Stimulated activated naive CD8-positive, alpha-beta T cell treated with anti-CD3 and anti-CD28 coated beads, Interleukin-15, Interleukin-2, amounts not matched to agents 100 U/mL and 50 U/mL, for 24 hours (primary cell): ENCODE measurements around the gene FUT6.

Experiments
- ATAC-seq: fragments of 150-1000 bp; cut with Tn5 transposase; one replicate; pipeline ENCODE4 v1.10.0; 2021
- DNase-seq: peaks from one replicate; pipeline ENCODE4 v3.0.0; 2021

The FUT6 gene

DNA sequence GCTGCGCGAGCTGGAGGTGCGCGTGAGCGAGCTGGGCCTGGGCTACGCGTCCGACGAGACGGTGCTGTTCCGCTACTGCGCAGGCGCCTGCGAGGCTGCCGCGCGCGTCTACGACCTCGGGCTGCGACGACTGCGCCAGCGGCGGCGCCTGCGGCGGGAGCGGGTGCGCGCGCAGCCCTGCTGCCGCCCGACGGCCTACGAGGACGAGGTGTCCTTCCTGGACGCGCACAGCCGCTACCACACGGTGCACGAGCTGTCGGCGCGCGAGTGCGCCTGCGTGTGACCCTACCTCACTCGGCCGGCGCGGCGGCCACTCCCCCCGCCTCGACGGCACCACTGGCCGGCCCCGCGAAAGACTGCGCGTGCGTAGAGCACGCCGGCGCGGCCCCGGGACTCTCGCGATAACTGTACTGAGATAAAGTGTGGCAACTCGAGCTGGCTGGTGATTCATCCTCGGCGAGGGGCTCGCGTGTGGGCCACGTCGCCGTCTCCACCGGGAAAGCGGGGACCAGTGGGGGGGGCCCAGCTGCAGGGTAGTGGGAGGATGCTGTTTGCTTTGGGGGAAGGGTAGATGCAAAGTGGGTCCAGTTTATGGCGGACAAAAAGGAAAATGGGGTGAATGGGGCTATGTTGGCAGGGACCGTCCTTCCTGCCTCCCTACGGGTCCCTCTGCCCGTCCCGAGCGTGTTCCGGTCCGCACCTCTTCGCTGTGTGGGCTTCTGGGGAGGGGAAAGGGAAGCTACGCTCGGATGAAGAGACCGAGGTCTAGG, 11.4 kb downstream of the FUT6 start:
- peak; percentile 79 for ATAC-seq
- peak; percentile 96 for DNase-seq

DNA sequence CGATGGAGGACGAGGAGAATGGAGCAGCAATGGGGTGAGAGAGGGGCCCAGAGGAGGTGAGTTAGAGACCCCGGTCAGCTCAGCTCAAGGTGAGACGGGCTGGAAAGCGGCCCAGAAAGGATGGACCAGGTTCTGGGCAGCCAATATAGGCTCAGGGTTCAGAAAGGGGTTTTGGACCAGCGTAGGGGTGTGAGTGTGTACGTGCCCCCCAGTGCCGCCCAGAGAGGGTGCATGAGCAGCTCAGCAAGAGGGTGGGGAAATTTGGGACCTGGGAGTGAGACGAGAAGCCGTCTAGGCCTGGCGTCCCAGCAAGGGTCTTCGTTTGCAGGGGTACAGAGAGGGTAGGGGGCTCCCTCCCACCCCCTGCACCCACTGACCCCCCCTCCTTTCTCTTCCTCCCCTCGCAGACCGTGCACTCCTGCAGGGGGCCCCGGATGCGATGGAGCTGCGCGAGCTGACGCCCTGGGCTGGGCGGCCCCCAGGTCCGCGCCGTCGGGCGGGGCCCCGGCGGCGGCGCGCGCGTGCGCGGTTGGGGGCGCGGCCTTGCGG, 12.1 kb downstream of the FUT6 start:
- no peak for DNase-seq

DNA sequence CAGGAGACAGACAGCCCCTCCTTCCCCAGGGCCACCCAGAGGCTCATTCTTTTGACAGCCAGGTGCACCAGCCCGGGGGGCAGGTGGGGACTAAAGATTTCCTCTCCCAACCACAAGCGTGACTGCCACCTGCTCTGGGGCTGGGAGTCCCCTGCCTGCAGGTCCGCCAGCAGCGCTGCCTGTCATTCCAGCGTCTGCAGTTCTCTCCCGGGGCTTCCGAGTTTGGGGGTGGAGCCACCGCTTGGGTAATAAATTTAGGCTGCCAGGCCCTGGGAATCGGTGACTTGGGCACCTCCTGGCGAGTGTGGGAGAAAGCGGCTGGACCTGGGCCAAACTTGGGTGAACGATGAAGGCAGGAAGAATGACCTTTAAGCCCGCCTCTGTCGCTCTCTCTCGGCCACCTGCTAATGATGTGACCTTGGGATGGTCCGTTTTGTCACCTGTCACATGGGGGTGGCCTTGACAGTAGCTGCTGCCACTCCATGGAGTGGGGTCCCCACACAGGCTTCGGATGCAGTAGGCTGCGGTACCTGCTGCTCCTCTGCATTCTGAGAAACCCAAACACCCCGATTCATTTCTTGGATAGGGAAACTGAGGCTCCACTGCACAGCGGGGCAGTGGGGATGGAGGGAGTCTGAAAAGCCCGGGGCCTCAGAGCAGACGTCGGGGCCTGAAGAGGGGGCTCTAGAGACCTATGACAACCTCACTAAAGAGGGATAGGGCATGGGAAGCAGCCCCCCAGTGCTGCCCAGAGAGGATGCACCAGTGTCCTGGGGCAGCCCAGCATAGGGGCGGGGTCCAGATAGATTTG, 12.8 kb downstream of the FUT6 start:
- ATAC-seq (no peak), DNase-seq (peak; percentile 34)

More for the DNA sequence above, 12.1 kb downstream of the FUT6 start:
- no peak for ATAC-seq

DNA sequence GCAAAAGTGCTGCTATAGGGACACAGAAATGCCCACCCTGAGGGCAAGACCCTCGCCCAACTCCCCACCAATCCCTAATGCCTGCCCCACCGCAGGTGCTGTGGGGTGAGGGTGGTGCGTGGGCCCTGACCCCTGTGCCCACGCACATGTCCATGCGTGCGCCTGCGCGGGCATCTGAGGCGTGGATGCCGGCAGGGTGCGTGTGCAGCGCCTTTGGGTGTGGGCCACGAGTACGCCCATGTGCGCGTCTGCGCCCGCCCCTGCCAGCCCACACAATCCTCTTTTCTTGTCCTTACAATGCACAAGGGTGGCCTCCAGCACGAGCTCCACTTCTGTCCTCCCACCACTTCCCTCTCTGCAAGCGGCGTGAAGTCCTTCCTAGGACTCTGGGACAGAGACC, 14.3 kb downstream of the FUT6 start:
- ATAC-seq (no peak), DNase-seq (no peak)

DNA sequence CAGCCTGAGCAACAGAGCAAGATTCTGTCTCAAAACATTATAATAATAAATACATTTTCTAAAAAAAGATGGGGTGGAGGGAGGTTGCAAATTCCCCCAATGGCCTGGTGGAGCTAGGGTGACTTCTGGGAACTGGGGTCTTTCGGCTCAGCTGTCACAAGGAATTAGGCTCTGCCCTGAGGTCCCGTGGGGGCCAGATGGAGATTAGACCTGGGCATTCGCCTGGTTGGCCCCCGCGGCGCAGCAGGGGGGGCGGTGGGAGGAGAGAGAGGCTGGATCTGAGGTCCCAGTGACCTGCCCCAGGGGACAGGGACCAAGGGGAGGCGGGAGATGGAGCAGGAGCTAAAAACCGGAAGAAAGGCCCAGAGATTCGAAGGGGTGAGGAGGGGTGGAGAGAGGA, 14.8 kb downstream of the FUT6 start:
- ATAC-seq (no peak), DNase-seq (no peak)

DNA sequence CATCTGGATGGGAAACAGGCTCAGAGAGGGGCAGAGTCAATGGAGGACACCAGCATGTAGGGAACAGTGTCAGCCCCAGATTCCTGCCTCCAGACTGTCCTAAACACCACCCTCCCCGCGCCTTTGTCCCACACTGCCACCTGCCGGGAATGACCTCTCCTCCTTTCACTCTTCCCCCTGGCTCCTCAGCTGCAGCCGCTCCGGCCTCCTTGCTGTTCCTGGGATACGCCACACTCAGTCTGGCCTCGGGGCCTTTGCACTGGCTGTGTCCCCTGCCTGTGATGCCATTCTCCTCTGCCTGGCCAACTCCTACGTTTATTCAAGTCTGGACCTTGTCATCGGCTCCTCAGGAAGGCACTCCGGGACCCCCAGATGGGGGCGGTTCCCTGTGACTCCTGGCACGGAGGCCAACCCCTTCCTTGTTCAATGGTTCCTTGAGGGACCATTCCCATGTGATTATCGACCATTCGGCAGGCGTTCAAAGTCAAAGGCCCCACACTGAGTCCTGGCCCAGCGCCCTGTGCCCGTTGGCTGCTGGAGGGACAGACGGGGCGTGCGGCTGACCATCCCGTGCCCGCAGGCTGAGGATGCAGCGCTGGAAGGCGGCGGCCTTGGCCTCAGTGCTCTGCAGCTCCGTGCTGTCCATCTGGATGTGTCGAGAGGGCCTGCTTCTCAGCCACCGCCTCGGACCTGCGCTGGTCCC, 15.8 kb downstream of the FUT6 start:
- no peak for ATAC-seq
- DNase-seq, result no peak

DNA sequence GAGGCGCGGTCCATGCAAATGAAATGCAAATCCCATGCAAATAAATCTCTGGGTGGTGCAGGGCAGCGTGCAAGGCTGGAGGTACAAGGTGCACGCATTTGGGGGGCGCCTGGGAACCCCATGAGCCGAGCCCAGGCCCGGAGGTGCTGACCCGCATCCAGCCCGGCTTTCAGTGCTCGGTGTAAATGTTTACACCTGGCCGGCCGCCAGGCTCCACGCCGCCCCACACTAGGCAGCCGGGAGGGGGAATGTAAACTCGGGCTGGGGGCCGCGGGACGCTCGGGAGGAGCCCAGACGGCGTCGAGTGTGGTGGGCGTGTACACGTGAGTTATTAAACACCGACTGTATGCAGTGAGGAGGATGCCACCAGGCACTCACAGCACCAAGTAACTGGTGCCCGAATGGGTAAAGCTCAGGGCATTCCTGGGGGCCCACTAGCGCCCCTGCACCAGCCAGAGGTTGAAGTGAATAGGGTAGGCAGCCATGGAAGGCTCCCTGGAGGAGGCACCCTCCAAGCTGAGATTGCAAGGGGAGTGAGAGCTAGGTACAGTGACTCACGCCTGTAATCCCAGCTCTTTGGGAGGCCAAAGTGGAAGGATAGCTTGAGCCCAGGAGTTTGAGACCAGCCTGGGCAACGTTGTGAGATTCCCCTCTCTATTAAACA, 17.2 kb downstream of the FUT6 start:
- ATAC-seq, result no peak
- DNase-seq, result no peak

DNA sequence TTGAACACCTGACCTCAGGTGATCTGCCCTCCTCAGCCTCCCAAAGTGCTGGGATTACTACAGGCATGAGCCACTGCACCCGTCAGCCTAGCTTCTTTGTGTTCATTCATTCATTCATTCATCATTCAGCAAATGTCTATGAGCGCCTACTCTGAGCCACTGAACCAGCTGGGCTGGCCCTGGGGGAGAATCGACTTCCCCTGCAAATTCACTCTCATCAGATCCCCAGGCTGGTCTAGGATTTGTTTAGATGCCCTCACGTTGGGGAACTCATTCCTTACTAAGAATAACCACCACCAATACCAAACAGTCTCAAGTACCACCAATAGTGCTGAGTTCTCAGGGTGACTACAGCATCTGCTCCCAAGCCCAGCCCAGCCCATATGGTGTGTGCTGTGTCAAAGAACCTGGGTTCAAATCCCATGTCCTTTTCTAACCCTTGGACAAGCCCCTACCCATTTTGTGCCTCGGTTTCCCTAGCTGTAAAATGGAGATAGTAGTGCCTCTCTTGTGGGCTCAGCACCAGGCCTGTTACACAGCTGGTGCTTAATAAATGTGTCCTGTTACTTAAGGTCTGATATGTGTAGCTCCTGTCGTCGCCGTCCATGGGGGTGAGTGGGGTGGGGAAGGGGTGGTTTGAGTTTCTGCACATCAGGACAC, 17.9 kb downstream of the FUT6 start:
- ATAC-seq (no peak), DNase-seq (no peak)

DNA sequence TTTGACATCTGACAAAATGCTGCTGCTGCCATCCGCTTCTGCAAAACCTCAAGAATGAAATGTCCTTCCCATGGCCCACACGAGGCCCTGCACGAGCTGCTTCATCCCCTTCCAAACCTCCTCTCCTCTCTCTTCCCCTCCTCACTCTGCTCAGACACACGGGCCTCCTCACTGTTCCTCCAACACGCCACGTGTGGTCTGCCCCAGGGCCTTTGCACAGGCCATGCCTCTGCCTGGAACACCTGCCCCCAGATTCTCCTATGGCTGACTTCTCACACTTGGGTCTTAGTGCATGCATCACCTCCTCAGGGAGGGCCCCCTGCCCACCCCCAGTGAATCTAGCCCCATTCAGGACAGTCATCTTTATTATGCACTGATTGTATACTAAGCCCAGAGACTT, 18.7 kb downstream of the FUT6 start:
- no peak for DNase-seq
- no peak for ATAC-seq

DNA sequence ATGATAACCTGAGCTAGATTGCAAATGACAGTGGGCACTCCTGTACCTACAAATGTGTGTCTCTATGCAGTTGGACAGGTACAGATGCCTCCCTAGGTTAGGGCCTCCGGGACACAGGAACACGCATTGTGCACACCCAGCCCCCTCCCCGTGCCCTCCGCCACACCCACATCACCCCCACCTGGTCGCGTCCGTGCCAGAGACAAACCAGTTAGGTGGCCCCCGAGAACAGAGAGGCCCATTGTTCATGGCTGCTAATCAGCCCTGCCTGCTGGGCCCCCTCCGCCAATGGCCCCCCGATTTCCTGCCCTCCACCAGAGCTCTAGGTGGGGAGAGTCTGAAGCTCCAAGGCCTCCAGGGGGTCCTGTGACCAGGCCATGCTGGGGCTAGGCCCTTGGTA, 20.9 kb downstream of the FUT6 start:
- ATAC-seq (no peak), DNase-seq (no peak)

DNA sequence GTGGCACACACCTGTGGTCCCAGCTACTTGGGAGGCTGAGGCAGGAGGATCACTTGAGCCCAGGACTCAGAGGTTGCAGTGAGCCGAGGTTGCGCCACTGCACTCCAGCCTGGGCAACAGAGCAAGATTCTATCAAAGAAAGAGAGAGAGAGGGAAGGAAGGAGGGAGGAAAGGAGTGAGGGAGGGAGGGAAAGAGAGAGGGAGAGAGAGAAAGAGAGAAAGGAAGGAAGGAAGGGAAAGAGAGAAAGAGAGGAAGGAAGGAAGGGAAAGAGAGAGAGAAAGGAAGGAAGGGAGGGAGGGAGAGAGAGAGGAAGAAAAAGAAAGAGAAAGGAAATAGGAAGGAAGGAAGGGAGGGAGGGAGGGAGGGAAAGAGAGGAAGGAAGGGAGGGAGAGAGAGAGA, 22.3 kb downstream of the FUT6 start:
- DNase-seq (no peak), ATAC-seq (no peak)

DNA sequence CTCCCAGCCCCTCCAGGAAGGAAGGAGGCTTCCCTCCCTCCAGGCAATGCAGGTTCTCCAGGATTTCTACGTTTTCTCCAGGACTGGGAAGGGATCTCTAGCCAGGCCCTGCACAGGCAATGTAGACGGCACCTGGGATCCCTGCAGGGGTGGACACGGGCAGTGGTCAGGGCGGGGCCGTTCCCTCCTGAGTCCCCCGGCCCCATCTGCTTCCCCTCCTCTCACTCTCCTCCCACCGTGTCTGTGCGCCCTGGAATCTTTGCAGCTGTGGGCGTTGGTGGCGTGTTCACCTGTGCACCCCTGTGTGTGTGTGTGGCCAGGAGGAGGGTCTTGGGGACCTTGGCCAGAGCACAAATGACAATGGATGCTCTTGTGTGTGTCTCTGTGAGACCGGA, 24.7 kb downstream of the FUT6 start:
- DNase-seq, result no peak

DNA sequence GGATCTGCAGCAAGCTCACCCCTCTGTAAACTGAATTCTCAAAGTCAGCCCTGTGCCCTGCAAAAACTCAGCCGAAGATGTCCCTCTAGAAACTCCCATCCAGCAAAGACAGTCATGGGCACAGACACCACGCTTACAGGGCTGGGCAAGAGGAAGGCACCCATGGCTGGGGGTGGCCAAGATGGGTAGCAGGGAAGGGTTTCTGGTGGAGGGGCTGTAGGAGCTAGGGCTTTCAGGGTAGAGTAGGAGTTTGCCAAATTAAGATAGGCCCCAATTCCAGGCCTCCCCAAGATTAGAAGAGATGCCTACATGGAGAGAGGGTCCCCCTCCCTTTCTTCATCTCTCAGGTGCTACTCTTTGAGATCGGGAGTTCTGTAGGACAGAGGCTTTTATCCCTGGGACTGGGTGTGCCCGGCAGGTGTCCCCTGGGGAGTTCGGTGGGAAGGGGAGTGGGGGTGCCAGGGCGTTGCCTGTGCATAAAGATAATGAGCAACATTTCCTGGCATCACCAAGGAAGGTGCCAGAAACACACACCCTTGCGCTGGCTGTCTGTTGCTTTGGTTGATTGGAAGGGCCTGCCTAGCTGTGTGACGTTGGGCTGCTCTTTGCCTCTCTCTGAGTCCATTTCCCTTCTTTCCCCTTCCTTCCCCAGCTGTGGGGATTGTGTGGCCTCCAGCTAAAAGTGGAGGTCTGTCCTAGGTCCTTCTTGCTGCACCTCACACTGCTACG, 25.2 kb downstream of the FUT6 start:
- ATAC-seq, result no peak
- DNase-seq, result no peak

More for the DNA sequence above, 24.7 kb downstream of the FUT6 start:
- no peak for ATAC-seq

DNA sequence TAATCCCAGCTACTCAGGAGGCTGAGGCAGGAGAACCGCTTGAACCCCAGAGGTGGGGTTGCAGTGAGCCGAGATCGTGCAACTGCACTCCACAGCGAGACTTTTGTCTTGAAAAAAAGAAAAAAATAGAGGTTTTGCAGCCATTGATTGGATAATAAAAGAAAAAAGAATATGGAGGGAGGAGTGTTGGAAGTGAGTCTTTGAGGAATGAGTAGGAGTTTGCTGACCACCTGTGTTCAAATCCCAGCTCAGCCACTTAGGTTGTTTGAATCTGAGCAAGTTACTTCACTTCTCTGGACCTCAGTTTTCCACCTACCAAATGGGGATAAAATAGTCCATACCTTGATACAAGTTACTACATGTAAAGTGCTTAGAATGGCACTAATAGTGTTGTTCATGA, 28.4 kb downstream of the FUT6 start:
- no peak for DNase-seq
- ATAC-seq, result no peak

DNA sequence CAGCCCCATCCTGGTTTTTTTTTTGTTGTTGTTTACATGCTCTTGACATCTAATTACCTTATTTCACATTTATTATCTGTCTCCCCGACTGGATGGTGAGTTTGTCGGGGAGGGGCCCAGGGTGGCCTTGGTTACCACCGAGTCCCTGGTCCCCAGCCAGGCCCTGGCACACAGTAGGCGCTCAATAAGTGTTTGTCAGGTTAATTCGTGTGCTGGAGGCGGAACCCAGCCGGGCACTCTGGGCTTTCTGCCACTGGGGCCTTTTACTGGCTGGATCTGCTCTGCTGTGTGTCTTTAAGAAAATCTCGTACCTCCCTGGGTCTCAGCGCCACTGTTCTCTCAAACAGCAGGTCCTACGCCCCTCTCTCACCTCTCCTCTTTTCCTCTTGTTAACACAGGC, 30.0 kb downstream of the FUT6 start:
- DNase-seq (no peak), ATAC-seq (no peak)

DNA sequence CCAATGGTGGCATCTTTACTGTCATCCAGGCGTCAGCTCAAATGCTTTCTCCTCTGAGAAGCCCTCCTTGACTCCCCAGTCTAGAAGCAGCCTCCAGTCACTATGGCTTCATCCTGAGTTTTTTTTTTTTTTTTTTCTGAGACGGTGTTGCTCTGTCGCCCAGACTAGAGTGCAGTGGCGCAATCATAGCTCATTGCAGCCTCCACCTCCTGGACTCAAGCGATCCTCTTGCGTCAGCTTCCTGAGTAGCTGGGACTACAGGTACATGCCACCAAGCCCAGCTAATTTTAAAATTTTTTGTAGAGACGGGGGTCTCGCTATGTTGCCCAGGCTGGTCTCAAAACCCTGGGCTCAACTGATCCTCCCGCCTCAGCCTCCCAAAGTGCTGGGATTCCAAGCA, 30.4 kb downstream of the FUT6 start:
- DNase-seq (no peak), ATAC-seq (no peak)

DNA sequence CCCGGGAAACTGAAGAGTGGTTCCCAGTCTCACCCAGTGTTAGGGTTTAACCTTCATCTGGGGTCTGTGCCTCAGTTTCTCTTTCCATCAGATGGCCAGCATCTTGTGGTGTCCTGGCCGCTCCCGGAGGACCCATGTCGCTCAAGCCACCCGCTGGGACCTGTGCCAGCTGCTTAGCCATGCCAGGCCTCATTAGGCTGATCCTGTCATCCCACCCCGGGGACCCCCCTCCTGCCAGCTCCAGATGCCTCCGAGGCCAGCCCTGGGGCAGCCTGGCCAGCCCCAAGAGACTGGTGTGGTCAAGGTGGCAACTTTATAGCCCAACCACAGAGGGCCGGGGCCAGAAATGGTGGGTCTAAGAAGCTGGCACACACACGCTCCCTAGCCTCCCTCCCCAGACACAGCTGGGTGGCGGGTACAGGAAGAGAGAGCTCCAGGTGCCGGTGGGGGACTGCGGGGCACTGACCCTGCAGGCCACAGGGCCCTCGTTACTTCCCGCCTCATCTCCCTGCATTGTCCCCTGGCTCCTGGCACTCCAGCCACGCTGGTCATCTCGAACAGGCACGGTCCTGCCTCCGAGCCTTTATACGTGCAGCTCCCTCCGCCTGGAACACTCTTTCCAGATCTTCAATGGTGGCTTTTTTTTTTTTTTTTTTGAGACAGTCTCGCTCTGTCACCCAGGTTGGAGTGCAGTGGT, 31.2 kb downstream of the FUT6 start:
- no peak for ATAC-seq
- no peak for DNase-seq

DNA sequence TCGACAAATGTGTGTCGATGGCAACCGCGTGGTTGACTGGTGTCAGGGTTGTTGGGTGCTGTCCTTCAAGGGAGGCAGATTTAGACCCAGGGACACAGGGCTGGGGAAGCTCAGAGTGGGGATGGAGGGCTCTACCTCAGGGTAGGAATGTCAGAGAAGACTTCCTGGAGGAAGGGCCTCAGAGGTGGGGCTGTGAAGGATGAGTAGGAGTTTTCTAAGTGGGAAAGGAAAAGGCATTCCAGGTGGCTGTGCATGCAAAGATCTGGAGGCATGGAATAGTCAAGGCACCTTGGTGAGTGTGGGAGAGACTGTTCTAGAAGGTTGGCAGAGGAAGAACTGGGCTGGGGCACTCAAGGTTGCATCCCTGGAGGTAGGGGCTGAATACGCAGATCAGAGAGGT, 32.6 kb downstream of the FUT6 start:
- DNase-seq (no peak), ATAC-seq (no peak)

DNA sequence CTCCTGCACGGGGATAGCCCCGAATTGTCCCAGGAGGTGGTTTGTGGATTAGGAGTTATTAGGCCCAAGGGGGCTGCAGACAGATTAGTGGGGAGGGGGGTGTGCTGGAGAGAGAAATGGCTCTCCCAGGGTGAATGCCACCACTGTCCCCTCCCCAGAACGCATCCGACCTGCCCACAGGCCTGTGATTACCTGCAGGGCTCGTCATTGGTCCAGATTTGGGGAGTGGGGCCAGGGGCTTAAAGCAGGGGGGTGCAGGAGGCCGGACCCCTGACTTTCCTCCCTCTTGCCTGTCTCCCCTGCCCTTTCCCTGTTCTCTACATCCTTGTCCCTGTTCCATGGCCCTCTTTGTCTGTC, 33.4 kb downstream of the FUT6 start:
- no peak for ATAC-seq
- DNase-seq, result no peak

DNA sequence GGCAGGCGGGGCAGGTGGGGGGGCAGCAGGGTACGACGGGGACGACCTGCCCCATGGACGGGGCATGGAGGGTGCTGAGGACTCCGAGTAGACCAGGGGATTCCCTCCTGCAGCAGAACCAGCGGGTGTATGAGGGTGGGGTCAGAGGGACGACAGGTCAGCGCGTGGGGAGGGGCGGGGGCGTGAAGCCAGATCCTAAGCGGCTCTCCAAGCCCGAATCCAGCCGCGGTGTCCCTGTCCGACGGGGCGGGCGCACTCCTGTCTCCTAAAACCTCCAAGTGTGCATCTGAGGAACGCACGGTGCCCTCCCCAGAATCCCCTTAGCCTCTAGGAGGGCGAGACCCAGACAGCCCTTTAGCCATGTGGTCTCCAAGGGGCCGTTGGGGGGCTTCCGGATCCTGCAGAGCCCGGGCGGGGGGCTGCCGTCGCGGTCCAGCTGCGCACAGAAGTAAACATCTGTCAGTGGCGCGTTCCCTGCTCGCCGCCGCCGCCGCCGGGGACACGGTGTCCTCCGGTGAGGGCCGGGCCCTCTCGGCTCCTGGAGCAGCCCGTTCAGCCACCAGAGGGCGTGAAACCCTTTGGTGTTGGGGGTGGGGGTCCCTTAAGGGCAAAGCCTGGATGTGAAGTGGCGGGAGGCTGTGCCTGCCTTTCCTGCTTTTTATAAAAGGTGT, 33.9 kb downstream of the FUT6 start:
- ATAC-seq, result no peak
- peak; percentile 79 for DNase-seq
